ENCODE measurements around the gene DPRX. TPM values are rescaled to one million over a fixed set of nuclear protein-coding genes. Genes with fewer than 3 reads are reported as not detected.

DPRX gene
- total RNA-seq, 2 experiments from 2014 or later: not detected

DNA sequence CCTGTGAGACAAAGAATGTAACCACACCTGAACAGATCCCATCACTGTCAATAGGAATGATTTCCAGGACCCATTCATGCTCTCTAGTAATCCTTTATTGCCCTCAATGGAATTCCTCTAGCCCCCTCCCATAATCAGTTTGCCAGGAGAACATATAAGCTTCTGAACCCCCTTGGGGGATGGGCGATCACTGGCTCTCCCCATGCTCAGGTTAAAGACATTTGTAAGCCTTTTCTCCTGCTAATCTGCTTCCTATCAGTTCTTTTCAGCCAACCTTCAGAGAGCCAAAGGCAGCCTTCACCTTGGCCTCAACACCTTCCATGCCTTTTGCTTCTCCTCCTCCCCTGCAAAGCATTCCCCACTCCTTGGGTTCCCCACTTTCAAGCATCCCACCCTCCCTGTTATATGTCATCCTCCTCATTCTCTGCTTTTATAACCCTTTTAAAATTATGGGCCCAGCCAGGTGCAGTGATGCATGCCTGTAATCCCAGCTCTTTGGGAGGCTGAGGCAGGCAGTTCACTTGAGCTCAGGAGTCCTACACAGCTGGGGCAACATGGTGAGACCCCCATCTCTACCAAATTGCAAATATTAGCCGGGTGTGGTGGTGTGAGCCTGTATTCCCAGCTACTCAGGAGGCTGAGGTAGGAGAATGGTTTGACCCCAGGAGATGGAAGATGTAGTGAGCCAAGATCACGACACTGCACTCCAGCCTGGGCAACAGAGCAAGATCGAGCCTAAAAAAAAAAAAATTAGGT lies 12.4 kb downstream of the DPRX start:
- Mint-ChIP-seq H3K4me3 (no peak overlapping the region), H3K9me3 (peaks cover 4% of the 10 kb centered on the region), H3K27me3 (no peaks in the 10 kb centered on the region), H3K4me1 (ENCODE audit: low read depth) (no peaks in the 10 kb centered on the region), H3K27ac (no peak overlapping the region), H3K36me3 (ENCODE audit: low read depth) (no peaks in the 10 kb centered on the region)
- CTCF ChIA-PET: no interaction called here
- intact Hi-C loops (cut with micrococcal nuclease): no loop called here
- TF ChIP-seq, protein P1, sequence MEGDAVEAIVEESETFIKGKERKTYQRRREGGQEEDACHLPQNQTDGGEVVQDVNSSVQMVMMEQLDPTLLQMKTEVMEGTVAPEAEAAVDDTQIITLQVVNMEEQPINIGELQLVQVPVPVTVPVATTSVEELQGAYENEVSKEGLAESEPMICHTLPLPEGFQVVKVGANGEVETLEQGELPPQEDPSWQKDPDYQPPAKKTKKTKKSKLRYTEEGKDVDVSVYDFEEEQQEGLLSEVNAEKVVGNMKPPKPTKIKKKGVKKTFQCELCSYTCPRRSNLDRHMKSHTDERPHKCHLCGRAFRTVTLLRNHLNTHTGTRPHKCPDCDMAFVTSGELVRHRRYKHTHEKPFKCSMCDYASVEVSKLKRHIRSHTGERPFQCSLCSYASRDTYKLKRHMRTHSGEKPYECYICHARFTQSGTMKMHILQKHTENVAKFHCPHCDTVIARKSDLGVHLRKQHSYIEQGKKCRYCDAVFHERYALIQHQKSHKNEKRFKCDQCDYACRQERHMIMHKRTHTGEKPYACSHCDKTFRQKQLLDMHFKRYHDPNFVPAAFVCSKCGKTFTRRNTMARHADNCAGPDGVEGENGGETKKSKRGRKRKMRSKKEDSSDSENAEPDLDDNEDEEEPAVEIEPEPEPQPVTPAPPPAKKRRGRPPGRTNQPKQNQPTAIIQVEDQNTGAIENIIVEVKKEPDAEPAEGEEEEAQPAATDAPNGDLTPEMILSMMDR (IDR thresholded peaks at IDR 0.05): no peak
- ATAC-seq (no peak), DNase-seq (no peak)
- POLR2A ChIA-PET: interaction anchor here (0.6 kb wide), 1 partner anchor 118 kb away, joined by 3 read pairs; no protein-coding TSS in a partner anchor

DNA sequence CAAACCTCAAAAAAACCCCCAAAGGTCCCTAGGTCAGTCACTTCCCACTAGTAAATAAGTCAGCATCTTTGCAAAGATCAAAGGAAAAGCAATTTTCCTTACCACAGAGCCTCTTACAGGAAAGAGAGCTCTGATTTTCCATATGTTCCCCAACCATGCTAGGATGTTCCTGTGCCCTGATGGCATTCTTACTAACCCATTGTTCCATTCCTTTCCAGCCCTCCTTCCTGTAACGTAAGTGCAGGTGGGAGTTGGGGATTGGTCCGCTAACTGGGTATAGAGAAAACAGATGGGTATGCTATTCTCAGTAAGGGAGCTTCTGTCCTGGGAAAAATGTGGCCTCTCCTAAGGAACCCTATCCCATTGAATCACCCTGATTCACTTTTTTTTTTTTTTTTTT lies 14.3 kb downstream of the DPRX start:
- ATAC-seq (no peak), DNase-seq (no peak)
- ChIA-PET POLR2A (no interaction called here), CTCF (no interaction called here)
- Mint-ChIP-seq H3K9me3 (peaks cover 10% of the 10 kb centered on the region), H3K27ac (no peak overlapping the region), H3K27me3 (no peaks in the 10 kb centered on the region), H3K36me3 (ENCODE audit: low read depth) (no peaks in the 10 kb centered on the region), H3K4me3 (no peak overlapping the region), H3K4me1 (ENCODE audit: low read depth) (no peaks in the 10 kb centered on the region)
- intact Hi-C loops (cut with micrococcal nuclease): no loop called here
- TF ChIP-seq, protein P1 (IDR thresholded peaks at IDR 0.05): no peak

DNA sequence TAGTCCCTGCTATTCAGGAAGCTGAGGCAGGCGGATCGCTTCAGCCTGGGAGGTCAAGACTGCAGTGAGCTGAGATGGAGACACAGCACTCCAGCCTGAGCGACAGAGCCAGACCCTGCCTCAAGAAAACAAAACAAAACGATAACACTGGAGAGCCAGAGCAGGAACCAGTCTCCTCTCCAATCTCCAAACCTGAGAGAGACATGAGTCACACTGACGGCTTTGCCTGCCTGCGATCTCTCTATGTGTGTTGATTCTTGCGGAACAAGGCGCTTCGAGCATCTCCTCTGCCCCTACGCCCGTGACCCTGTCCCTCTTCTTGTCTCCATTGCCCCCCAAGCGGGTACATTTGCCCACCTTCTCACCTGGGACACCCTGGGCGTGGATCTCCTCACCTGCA lies 15.6 kb downstream of the DPRX start:
- TF ChIP-seq, protein P1 (IDR thresholded peaks at IDR 0.05): no peak
- ATAC-seq (no peak), DNase-seq (no peak)
- intact Hi-C loops (cut with micrococcal nuclease): no loop called here
- CTCF ChIA-PET: no interaction called here
- POLR2A ChIA-PET: no interaction called here
- Mint-ChIP-seq H3K9me3 (peaks cover 10% of the 10 kb centered on the region), H3K4me3 (no peak overlapping the region), H3K27me3 (no peaks in the 10 kb centered on the region), H3K36me3 (ENCODE audit: low read depth) (no peaks in the 10 kb centered on the region), H3K27ac (no peak overlapping the region), H3K4me1 (ENCODE audit: low read depth) (no peaks in the 10 kb centered on the region)

DNA sequence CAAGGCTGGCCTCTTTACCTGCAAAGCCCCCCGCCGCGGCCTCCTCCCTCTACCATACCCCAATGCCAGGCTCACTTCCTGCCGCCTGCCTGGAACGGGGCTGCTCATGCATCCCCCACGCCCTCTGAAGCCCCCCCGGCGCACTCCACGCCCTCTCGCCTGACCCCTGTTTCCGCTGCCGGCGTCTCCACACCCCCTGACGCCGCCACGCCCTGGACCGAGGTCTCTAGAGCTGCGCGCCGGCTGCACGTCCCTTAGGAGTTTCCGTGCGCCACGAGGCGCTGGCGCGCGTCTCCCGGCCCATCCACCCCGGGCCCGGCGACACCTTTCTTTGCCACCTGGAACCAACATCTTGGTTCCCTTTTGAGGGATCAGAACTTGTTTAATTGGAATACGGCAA lies 16.0 kb downstream of the DPRX start:
- intact Hi-C loops (cut with micrococcal nuclease): no loop called here
- TF ChIP-seq, protein P1 (IDR thresholded peaks at IDR 0.05): no peak

DNA sequence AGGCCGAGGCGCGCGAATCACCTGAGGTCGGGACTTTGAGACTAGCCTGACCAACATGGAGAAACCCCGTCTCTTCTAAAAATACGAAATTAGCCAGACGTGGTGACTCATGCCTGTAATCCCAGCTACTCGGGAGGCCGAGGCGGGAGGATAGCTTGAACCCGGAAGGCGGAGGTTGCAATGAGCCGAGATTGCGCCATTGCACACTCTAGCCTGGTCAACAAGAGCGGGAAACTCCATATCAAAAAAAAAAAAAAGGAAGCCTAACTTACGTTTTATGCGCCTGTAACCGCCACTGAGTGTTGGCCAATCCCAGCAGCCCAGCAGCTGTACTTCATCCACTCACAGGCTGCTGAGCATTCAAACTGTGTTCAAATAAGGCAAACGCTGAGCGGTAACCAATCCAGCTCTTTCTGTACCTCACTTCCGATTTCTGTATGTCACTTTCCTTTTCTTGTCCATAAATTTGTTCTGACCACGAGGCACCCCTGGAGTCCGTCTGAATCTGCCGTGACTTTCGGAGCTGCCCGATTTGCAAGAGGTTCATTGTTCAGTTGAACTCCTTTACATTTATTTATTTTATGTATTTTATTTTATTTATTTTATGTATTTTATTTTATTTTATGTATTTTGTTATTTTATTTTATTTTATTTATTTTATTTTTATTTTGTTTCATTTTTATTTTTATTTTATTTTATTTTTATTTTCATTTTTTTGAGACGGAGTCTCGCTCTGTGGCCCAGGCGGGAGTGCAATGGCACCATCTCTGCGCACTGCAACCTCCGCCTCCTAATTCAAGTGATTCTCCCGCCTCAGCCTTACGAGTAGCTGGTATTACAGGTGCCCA lies 18.2 kb downstream of the DPRX start:
- POLR2A ChIA-PET: no interaction called here
- no peak for DNase-seq
- Mint-ChIP-seq H3K4me1 (ENCODE audit: low read depth) (no peaks in the 10 kb centered on the region), H3K27me3 (no peaks in the 10 kb centered on the region), H3K9me3 (peaks cover 11% of the 10 kb centered on the region), H3K4me3 (no peak overlapping the region), H3K36me3 (ENCODE audit: low read depth) (peaks cover under 1% of the 10 kb centered on the region), H3K27ac (no peak overlapping the region)
- no peak for ATAC-seq
- TF ChIP-seq, protein P1 (IDR thresholded peaks at IDR 0.05): no peak
- intact Hi-C loops (cut with micrococcal nuclease): no loop called here
- CTCF ChIA-PET: no interaction called here

More for the DNA sequence above, 16.0 kb downstream of the DPRX start:
- DNase-seq (no peak), ATAC-seq (no peak)
- Mint-ChIP-seq H3K27me3 (no peaks in the 10 kb centered on the region), H3K4me3 (no peak overlapping the region), H3K36me3 (ENCODE audit: low read depth) (no peaks in the 10 kb centered on the region), H3K9me3 (peaks cover 10% of the 10 kb centered on the region), H3K27ac (no peak overlapping the region), H3K4me1 (ENCODE audit: low read depth) (no peaks in the 10 kb centered on the region)
- ChIA-PET POLR2A (no interaction called here), CTCF (no interaction called here)

Measured in activated CD8-positive, alpha-beta T cell treated with anti-CD3 and anti-CD28 coated beads for 36 hours (primary cell).